Muscle layer of colon (tissue), 2 donors: ENCODE measurements around the gene DDX51.

ENCODE experiments used
- H3K27ac ChIP-seq: one replicate; pipeline ENCODE4 v1.7.0; 2013; ENCODE audit warnings: low read depth, mild to moderate bottlenecking, low read length, moderate library complexity
- H3K27me3 ChIP-seq, 2 donors: one replicate each; pipeline ENCODE4 v1.7.0; 2013; ENCODE audit warnings: low read length in 2 of 2, mild to moderate bottlenecking in 2 of 2; ENCODE audit not compliant: insufficient read depth in 2 of 2, control insufficient read depth in 1 of 2
- H3K36me3 ChIP-seq: one replicate; pipeline ENCODE4 v1.7.0; 2013; ENCODE audit warnings: mild to moderate bottlenecking, low read length; ENCODE audit not compliant: insufficient read depth
- H3K4me1 ChIP-seq: one replicate; pipeline ENCODE4 v1.7.0; 2013; ENCODE audit warnings: mild to moderate bottlenecking, low read length; ENCODE audit not compliant: insufficient read depth
- H3K4me3 ChIP-seq, 2 donors: one replicate each; pipeline ENCODE4 v1.7.0; 2013; ENCODE audit warnings: low read length in 2 of 2, low read depth in 1 of 2, mild to moderate bottlenecking in 1 of 2, moderate library complexity in 1 of 2
- H3K9ac ChIP-seq: one replicate; pipeline ENCODE4 v1.7.0; 2013; ENCODE audit warnings: low read length
- H3K9me3 ChIP-seq: one replicate; pipeline ENCODE4 v1.7.0; 2013; ENCODE audit warnings: mild to moderate bottlenecking, low read length
- donor health status: abdominal sarcoma.
- donor health status: Adenocarcinoma of cecum.

DDX51 gene

DNA sequence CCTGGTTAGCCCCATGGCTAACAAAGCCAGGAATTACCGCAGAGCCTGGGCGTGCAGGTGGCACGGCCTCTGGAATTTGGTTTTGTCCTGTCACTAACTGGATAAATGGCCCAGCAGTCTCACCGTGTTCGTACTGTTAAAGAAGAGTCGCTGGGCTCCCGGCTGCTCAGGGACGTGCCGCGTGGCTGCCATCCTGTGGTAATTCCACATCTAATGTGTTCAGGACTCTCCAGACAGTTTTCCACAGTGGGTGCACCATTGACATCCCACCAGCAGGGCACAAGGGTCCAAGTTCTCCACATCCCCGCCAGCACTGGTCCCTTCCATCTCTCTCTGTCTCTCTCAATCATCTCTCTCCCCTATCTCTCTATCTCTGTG is 19.8 kb upstream of the DDX51 start:
- no peaks in the 10 kb centered on the region for H3K36me3 ChIP-seq

GRCh38 chr12:132163041-132163910 is 19.2 kb upstream of the DDX51 start:
- Histone ChIP-seq H3K4me1 (no peaks in the 10 kb centered on the region), H3K27me3 (peaks cover 0 to 33% of the 10 kb centered on the region in 2 donors), H3K36me3 (no peaks in the 10 kb centered on the region), H3K4me3 (no peak overlapping the region), H3K9ac (no peak overlapping the region), H3K9me3 (no peaks in the 10 kb centered on the region), H3K27ac (no peak overlapping the region)

More for the DNA sequence above, 19.8 kb upstream of the DDX51 start:
- H3K9ac ChIP-seq, result no peak overlapping the region
- peaks cover 0 to 39% of the 10 kb centered on the region in 2 donors for H3K27me3 ChIP-seq
- H3K4me3 ChIP-seq, result no peak overlapping the region
- H3K27ac ChIP-seq, result no peak overlapping the region
- H3K9me3 ChIP-seq, result no peaks in the 10 kb centered on the region
- no peaks in the 10 kb centered on the region for H3K4me1 ChIP-seq

DNA sequence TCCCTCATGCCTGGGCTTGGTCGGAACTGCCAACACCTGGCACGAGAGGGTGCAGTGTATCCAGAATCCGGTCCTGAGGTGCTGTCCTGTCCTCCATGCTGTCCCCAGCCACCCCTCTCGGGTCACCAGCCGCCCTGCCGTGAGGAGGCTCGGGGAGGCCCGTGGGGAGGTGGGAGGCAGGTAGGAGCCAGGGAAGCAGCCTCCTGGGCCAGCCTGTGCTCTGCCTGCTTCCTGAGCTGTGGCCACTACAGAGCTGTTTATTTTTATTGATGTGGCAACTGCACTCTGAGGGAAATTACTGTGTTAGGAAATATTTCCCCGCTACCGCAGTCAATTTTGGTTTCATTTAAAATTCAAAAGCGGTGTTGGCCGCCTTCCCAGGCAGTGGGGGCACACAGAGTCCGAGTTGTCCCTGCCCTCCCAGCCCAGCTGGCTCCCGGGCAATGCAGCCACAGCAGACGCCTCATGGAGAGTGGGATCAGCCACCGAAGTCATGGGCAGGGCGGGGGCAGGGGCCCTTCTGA is 18.5 kb upstream of the DDX51 start:
- no peak overlapping the region for H3K4me3 ChIP-seq
- peaks cover 6% of the 10 kb centered on the region for H3K36me3 ChIP-seq
- no peaks in the 10 kb centered on the region for H3K9me3 ChIP-seq
- H3K27me3 ChIP-seq, result peaks cover 0 to 32% of the 10 kb centered on the region in 2 donors
- no peak overlapping the region for H3K27ac ChIP-seq
- no peak overlapping the region for H3K9ac ChIP-seq
- no peaks in the 10 kb centered on the region for H3K4me1 ChIP-seq

GRCh38 chr12:132161796-132162507 is 17.8 kb upstream of the DDX51 start:
- no peak overlapping the region for H3K9ac ChIP-seq
- H3K4me1 ChIP-seq, result no peaks in the 10 kb centered on the region
- H3K4me3 ChIP-seq, result no peak overlapping the region
- H3K9me3 ChIP-seq, result no peaks in the 10 kb centered on the region
- peaks cover 7% of the 10 kb centered on the region for H3K36me3 ChIP-seq
- peaks cover 0 to 26% of the 10 kb centered on the region in 2 donors for H3K27me3 ChIP-seq
- no peak overlapping the region for H3K27ac ChIP-seq

DNA sequence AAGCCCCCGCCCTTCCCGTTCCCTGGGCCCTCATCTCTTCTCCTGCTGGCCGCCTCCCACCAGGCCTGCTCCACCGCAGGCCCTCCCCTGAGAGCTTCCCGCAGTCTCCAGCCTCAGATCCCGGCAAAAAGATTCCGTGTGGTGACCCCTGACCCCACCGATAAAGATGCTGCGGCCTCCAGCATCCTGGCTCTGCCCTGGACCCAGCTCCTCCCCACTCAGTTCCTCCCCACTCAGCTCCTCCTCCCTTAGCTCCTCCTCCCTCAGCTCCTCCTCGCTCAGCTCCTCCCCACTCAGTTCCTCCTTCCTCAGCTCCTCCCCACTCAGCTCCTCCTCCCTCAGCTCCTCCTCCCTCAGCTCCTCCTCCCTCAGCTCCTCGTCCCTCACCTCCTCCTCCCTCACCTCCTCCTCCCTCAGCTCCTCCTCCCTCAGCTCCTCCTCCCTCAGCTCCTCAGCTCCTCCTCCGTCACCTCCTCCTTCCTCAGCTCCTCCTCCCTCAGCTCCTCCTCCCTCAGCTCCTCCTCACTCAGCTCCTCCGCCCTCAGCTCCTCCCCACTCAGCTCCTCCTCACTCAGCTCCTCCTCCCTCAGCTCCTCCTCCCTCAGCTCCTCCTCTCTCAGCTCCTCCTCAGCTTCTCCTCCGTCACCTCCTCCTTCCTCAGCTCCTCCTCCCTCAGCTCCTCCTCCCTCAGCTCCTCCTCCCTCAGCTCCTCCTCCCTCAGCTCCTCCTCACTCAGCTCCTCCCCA is 17.1 kb upstream of the DDX51 start:
- Histone ChIP-seq H3K4me1 (no peaks in the 10 kb centered on the region), H3K27me3 (peaks cover 0 to 24% of the 10 kb centered on the region in 2 donors)

GRCh38 chr12:132160601-132161035 is 16.5 kb upstream of the DDX51 start:
- H3K9me3 ChIP-seq, result no peaks in the 10 kb centered on the region
- no peak overlapping the region for H3K9ac ChIP-seq
- no peaks in the 10 kb centered on the region for H3K4me1 ChIP-seq
- H3K27me3 ChIP-seq, result peaks cover 0 to 24% of the 10 kb centered on the region in 2 donors
- H3K36me3 ChIP-seq, result peaks cover 13% of the 10 kb centered on the region
- H3K4me3 ChIP-seq, result no peak overlapping the region
- H3K27ac ChIP-seq, result no peak overlapping the region

More for the DNA sequence above, 17.1 kb upstream of the DDX51 start:
- Histone ChIP-seq H3K4me3 (no peak overlapping the region), H3K9me3 (no peaks in the 10 kb centered on the region), H3K9ac (no peak overlapping the region), H3K27ac (no peak overlapping the region), H3K36me3 (peaks cover 10% of the 10 kb centered on the region)

GRCh38 chr12:132160016-132160415 is 15.9 kb upstream of the DDX51 start:
- no peaks in the 10 kb centered on the region for H3K4me1 ChIP-seq
- peaks cover 13% of the 10 kb centered on the region for H3K36me3 ChIP-seq
- no peak overlapping the region for H3K4me3 ChIP-seq
- H3K9ac ChIP-seq, result no peak overlapping the region
- no peak overlapping the region for H3K27ac ChIP-seq
- H3K9me3 ChIP-seq, result no peaks in the 10 kb centered on the region
- H3K27me3 ChIP-seq, result peaks cover 0 to 24% of the 10 kb centered on the region in 2 donors

GRCh38 chr12:132159555-132160003 is 15.5 kb upstream of the DDX51 start:
- Histone ChIP-seq H3K27me3 (peaks cover 0 to 24% of the 10 kb centered on the region in 2 donors), H3K36me3 (peaks cover 13% of the 10 kb centered on the region), H3K9ac (no peak overlapping the region), H3K4me1 (no peaks in the 10 kb centered on the region), H3K9me3 (no peaks in the 10 kb centered on the region), H3K27ac (no peak overlapping the region), H3K4me3 (no peak overlapping the region)

GRCh38 chr12:132158677-132159554 is 14.8 kb upstream of the DDX51 start:
- Histone ChIP-seq H3K27me3 (peaks cover 0 to 18% of the 10 kb centered on the region in 2 donors), H3K4me1 (no peaks in the 10 kb centered on the region), H3K36me3 (peaks cover 13% of the 10 kb centered on the region), H3K27ac (no peak overlapping the region), H3K9ac (no peak overlapping the region), H3K9me3 (no peaks in the 10 kb centered on the region), H3K4me3 (no peak overlapping the region)

- H3K4me1 ChIP-seq, result no peaks in the 10 kb centered on the region
- peaks cover 0 to 7% of the 10 kb centered on the region in 2 donors for H3K27me3 ChIP-seq
- H3K36me3 ChIP-seq, result peaks cover 13% of the 10 kb centered on the region
- H3K9me3 ChIP-seq, result no peaks in the 10 kb centered on the region
- no peak overlapping the region for H3K9ac ChIP-seq
- no peak overlapping the region for H3K27ac ChIP-seq
- H3K4me3 ChIP-seq, result no peak overlapping the region
Observed at GRCh38 chr12:132157733-132158409, 13.8 kb upstream of the DDX51 start.
